ENCODE results near the gene KIFBP.

- peak in 1 of 2 donors; percentile 28 for TF ChIP-seq POLR2A (IDR thresholded peaks at IDR 0.05)
- no peak for TF ChIP-seq CTCF (IDR thresholded peaks at IDR 0.05)
These were observed 72.9 kb downstream of the KIFBP start for GRCh38 chr10:69061305-69062161.
